Fibroblast of the conjunctiva (primary cell): ENCODE data around the gene CCDC15.
A peak's percentile ranks its signal among the peaks of the same experiment; 100 is the strongest.
"Not testable (repeated sequence)": the region's sequence is repeated elsewhere in the genome, so short reads cannot be mapped to it uniquely, and the experiment has no call there.

ENCODE experiments used
- DNase-seq: peaks from one replicate; pipeline ENCODE4 v3.0.0-alpha.2; 2010; ENCODE audit warnings: low read depth

Gene CCDC15

DNA sequence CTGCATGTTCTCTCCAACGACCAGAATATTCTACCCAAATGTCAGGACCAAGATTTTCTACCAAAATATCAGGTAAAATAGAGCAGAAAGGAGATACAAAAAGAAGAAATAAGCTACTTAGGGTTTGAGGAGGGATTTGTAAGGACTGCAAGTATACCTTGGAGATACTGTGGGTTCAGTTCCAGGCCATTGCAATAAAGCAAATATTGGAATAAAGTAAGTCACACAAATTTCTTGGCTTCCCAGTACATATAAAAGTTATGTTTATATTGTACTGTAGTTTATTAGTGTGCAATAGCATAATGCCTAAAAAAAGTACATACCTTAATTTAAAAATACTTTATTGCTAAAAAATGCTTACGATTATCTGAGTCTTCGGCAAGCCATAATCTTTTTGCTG lies 34.1 kb downstream of the CCDC15 start:
- DNase-seq, result no peak

DNA sequence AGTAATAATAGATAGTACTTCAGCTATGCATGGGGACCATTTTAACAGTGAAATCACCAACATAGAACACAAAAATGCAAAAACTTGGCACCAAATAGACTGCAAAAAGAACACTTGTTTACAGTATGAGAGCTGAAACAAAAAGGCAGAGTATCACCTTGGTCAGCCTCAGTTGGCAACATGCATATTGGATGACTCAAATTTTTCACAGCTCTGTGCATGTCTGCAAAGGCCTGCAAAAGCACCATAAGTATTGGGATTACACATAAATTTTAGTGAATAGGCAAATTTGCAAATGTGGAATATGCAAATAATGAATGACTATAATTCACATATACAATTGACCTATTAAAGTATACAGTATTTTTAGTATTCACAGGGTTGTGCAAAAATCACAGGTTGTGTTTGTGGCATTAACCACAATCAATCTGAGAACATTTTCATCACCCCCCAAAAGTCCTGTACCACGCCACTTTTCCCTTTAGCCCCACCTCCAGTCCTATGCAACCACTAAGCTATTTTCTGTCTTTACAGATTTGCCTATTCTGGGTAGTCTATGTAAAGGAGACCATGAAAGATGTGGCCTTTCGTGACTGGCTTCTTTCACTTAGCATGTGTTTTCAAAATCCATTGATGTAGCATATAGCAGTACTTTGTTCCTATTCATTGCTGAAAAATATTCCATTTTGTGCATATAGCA lies 47.2 kb downstream of the CCDC15 start:
- no peak for DNase-seq

DNA sequence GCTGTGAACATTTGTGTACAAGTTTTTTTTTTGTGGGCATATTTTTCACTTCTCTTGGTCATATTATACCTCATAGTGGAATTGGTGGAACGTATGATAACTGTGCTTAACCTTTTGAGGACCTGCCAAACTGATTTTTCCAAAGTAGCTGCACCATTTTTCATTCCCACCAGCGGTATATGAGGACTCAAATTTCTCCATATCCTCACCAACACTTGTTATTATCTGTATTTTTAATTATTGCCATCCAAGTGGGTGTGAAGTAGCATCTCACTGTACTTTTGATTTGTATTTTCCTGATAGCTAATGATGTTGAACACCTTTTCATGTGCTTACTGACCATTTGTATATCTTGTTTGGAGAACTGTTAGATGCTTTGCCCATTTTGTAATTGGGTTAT lies 47.8 kb downstream of the CCDC15 start:
- no peak for DNase-seq

DNA sequence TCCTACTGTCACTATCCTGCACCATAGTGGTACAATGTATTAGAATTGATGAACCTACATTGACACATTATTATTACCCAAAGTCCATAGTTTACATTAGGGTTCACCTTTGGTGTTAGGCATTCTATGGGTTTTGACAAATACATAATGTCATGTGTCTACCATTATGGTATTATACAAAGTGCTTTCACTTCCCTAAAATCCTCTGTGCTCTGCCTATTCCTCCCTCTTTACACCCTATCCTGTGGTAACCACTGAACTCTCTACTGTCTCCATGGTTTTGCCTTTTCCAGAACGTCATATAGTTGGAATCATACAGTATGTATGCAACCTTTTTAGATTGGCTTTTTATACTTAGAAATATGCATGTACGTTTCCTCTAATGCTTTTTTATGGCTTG lies 51.5 kb downstream of the CCDC15 start:
- DNase-seq, result no peak

DNA sequence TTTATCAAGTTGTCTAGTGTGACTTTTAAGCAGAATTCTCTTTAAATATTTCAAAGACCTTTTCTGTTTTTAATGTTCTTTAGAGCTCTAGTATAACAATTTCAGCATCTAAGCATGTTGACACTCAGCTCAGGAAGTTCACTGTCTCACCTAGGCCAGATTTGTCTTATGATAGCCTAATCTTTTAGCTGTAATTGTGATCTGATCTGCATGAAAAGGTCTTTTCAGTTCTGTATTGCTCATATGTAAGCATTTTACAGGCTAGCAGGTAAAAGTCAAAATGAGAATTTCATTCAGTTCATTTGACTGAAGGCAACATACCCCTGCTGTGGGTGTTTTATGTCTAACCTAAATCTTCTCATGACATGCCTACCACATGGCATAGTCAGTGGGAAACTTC lies 62.4 kb downstream of the CCDC15 start:
- DNase-seq, result no peak

DNA sequence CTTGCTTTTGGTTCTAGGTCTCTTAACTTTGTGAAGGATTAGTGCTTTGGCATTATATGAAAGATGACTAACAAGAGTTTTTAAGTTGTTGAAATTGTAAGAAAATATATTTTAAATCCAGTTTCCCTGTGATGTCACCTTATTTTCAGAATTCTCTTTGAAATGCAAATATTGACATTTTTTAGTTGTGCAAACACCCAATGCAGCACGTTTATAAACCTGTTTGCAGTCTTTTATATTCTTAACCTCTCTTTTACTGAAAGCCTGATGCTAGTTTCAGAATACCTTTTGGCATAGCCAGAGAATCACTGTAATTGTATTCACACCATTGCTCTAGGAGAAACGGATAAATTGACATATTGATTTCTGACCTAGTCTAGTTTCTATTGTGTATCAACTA lies 66.3 kb downstream of the CCDC15 start:
- no peak for DNase-seq

DNA sequence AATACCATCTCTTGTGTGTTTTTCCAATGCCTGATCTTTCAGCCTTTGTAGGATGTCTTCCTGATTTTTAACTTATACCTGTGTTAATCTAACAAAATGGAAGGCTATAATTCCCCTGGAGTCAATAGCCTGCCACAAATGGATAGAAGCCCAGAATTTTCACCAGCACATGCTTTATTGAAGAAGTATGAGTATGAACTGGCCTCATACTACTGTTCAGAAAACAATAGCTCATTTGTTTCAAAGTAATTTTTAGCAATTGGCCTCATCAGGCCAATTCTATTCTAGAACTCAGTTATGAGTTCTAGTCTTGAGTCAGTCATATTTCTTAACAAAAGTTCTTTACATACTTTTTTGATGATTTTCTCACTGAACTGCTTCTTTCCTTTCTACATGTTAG lies 68.5 kb downstream of the CCDC15 start:
- no peak for DNase-seq

DNA sequence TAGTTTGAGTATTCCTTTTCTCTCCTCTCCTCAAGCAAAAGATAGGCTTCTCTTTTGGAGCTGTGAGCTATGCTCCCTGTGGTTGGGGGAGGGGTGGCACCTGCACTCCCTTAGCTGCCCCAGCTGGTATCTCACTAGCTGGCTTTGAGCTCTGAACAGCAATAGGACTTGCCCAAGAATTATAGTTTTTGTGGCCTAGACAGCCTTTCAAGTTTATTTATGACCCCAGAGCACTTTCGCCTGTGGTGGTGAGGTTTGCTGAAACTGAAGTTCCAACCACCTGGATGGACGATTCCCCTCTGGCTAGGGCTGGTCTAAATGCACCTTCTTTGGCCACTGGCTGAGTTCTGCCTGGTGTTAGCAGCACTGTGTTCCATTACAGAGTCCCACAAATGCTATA lies 72.0 kb downstream of the CCDC15 start:
- DNase-seq, result no peak

DNA sequence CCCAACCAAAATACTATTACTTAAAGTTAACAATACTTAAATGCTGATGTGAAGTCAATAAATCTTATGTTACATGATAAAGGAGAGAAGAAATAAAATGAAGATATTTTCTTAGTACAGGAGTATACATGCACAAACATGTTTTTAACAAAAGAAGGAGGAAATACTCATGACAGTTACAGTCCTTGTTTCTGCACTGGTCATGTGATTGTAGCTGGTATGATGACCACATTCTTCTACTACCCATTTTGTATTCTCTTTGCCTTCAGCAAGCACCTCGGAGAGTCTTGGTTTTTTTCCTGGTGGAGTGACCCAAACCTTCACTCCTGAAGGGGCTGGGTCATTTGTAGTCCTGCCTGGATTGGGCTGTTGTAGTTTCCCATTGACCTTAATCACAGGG lies 75.4 kb downstream of the CCDC15 start:
- DNase-seq, result not testable (repeated sequence)

DNA sequence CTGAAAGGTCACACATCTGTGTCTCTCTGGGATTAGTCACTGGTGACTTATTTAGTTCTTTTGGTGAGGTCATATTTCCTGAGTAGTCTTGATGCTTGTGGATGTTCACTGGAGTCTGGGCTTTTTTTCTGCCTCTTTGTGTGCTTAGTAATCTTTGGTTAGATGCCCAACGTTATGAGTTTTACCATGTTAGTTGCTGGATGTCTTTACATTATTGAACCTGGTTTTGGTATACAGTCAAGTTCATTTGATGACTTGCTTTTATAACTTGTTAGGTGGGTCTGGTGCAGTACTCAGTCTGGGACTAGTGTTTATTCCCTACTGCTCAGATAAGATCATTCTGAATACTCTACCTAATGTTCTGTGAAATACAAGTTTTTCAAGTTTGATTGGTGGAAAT lies 82.9 kb downstream of the CCDC15 start:
- peak; percentile 42 for DNase-seq

DNA sequence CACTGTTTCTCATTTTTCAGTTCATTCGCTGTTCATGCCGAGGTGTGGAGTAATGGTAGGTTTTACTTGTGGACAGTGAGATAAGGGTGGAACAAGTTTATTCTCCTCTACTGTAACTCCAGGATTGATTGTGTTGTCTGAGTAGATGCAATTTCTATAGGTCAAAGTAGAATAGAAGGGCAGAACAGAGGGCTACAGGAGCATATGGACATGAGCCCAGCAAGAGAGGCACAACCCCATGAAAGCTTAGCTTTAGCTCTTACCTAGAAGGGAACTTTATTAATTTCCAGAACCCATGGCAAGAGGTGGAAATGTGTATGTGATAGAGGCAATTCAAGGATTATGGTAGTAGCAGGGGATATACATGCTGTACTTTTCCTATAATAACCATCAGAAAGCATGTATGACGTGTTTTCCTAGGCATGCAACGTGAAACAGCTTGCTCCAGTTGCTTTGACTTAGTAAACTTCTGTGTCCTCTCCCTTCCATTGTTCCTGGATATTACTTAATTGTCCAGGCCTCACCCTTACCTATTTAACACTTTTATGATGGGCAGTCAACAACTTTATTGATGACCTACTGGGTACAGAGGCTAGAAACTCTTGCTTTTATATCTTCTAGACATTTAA lies 95.3 kb downstream of the CCDC15 start:
- no peak for DNase-seq

DNA sequence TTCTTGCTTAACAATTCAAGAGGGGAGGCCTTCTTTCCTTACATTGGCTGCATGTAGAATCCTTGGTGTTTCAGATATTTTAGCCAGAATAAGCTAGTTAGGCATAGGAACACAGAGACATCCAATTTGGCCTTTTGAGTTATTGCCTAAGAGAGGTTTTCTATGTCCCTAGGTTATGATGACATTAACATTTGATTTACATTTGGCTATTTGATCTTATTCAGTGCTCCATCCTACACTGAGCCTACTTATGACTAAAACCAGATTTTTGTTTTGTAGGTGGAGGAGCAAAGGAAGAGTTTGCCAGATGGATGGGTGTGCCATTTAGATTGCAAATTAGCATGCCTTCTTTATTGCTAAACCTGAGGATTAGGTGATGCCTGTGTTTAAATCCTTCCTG lies 98.0 kb downstream of the CCDC15 start:
- no peak for DNase-seq

DNA sequence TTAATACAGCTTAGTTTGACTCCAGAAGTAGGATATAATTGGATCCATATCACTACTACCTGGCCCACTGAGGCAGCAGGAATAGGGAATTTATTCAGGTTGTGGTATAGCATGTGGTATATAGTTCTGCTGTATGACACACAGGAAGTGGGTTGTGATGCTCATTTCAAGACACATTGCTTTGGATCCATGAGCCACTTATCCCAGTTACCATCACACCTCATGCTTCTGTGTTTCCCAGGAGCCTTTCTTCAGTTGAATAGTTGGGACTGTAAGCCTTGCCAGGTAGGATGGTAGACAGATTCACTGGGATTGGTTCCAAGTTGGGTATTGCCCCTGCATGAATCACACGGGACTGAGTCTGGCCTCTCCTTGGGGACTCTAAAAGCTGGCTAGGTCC lies 99.2 kb downstream of the CCDC15 start:
- DNase-seq, result no peak

DNA sequence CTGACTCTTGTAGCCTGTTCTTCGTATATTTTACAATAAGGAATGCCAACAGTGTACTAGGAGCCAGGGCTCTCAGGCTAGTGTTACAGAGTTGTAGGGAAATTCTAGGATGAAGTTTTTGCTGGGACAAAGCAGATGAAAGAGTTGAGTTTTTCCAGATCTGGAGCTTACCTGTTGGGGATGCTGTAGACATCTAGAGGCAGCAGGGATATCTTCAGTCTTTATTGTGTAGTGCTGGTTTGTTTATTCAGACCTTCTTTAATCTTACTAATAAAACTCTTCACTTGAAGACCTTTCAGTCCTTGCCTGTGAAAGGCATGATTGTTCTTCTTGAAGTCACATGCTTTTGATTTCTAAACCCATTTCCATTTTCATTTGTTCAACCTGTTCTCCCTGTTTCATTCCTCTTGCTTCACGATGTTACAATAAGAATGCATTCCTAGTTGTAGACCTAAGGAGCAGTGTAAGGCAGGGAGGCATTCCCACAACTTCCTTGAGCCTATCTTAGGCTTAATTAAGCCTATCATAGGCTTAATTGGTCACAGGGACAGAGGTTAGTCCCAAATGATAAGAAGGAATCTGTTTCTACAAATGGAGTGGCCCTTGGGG lies 101.2 kb downstream of the CCDC15 start:
- DNase-seq, result no peak

DNA sequence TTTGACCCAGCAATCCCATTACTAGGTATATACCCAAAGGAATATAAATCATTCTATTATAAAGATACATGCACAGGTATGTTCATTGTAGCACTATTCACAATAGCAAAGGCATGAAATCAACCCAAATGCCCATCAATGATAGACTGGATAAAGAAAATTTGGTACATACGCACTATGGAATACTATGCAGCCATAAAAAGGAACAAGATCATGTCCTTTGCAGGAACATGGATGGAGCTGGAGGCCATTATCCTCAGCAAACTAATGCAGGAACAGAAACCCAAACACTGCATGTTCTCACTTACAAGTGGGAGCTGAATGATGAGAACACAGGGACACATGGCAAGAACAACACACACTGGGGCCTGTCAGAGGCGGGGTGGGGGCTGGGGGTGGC lies 102.1 kb downstream of the CCDC15 start:
- not testable (repeated sequence) for DNase-seq

DNA sequence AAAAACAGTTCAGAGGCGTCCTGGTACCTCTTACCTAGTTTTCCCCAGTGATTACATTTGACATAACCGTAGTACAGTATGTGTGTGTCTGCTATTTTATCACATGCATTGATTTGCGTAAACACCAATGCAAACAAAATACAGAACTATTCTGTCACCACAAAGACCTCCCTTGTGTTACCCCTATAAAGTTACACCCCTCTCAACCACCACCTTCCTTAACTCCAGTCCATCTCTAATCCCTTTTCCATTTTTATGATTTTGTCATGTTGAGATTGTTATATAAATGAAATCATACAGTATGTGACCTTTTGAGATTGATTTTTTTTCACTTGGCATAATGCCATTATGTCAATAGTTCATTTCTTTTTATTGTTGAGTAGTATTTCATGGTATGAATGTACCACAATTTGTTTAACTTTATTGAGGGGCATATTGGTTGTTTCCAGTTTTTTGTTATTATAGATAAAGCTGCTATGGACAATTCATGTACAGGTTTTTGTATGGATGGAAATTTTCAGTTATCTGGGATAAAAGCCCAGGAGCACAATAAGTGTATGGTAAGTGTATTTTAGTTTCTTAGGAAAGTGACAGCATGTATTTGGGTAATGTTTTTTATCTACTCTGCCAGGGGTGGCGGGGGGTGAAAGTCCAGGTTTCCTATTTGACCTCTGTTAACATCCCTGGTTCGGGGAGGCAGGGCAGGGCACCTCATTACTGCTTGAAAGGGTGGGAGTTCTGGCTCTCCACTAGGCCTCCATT lies 103.1 kb downstream of the CCDC15 start:
- no peak for DNase-seq

DNA sequence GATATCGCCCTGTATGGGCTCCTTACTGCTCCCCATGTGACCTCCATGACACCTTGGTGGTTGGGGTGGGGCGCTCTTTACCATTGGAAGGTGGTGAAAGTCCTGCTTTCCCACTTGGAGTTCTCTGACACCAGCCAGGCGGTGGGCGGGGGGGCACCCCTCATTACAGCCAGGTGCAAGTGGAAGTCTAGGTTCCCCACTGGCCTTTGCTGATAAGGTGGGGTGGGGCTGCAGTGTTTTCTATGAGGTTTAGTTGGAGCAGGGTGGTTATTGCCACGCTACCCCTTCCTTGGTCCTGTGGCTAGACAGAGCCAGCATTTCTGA lies 103.7 kb downstream of the CCDC15 start:
- no peak for DNase-seq

DNA sequence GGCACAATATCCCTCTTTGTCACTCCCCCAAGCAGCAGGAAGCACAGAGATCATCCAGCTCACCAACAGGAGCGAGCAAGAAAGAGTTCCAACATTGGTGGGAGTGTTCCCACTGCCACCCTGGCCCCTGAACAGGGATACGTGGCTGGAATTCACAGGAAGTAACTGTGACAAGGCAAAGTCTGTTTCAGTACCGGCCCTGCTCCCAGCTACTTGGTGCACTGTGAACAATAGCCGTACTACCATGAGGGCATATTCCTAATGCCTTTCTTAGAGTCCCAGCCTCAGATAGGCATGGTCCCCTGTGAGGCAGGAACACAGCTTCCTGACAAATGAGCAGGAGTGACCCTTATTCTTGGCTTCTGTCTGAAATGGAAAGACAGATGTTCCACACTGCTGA lies 107.3 kb downstream of the CCDC15 start:
- DNase-seq, result no peak

DNA sequence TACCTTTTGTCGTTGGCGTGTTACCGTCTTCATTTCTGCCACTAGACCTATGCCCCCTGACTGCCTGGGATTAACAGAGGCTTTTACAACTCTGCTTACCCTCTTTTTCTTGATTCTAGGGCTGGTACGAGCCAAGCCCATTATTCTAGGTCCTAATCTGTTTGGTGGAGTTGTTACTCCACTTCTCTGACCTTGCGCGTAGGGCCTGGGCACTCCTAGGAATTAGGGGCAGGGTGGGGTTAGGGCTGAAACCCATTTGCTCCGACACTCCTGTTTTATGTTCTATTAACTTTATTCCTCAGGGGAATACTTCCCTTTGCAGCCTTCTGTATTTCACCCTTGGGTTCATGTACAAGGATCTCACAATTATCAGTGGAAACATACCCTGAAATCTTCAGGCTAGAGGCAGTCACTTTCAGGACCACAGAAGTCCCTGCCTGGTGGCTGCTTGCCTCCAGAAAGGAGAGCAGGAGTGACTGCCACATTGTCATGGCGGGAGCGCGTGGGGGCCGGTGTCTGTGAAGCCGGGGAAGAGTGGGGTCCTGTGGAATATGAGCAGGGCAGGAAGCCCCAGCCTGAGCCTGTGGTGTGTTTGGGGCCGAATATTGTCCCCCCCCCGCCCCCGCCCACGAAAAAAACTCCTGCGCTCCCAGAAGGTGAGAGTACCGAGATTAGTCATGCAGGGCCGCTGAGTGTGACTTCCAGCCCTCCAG lies 108.4 kb downstream of the CCDC15 start:
- DNase-seq, result no peak

DNA sequence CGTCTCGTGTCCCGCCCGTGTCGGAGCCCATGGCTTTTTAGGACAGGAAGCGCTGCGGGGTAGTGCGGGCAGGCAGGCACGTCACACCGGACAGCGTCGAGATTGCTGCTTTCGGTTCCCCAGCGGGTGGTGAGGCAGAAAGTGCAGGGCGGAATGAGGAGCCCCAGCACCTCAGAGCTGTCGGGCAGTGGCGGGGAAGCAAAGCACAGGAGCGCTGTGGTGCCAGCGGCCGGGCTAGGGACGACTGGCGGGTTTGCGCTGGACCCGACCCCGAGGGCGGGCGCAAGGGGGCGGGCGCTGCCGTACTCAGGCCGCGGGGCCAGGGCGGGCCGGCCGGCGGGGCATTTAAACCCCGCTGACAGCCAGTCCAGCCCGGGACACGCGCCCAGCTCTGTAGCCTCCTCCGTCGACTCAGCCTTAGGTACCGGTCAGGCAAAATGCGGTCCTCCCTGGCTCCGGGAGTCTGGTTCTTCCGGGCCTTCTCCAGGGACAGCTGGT lies 109.0 kb downstream of the CCDC15 start, which contains the start of gene SLC37A2:
SLC37A2 (plus strand) TSS at position 375 of the 498 bp plus-strand sequence; CDS start at position 438, 63 bp downstream.
- no peak for DNase-seq

DNA sequence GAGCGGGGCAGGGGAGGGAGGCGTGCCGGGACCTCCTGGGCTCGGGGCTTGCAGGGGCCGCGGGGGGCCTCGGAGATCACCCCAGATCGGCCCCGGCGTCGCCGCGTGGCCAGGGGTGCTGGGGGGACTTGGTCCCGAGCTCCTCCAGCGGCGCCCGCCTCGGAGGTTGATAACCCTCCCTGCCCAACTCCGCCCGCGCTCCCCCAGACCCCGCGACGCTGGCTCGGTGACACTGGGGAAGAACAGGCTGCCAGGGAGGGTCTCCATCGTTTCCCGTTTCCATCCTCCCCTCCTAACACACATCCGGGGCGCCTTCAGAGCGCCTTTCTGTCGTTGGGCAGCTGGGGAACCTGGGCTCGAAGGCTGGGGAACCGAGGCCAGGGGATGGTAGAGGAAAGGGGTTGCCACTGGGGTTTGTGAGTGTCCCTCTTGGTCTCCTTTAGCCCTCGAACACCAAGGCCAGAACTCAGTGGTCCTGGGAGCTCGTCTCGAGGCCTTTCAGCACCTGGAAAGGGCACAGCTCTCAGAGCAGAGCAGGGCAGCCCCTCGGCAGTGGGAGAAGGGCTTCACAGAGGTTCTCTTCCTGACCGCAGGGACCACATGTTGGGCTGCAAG lies 109.5 kb downstream of the CCDC15 start:
- DNase-seq, result no peak

DNA sequence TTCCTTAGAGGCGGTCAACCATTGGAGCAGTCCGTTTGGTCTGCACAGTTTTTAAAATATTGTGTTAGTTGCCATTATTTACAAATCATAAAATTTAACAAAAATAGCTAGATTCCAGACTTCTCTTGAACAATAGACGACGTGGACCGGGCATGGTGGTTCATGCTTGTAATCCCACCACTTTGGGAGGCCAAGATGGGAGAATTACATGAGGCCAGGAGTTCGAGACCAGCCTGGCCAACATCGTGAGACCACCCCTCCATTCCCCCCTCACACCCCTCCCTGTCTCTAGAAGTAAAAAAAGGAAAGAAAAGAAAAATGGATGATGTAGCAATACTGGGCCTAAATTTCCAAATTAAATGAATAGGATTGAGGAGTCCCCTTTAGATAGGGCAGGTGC lies 110.1 kb downstream of the CCDC15 start:
- DNase-seq, result no peak
